Colonic mucosa (tissue), 4 donors: ENCODE results near the gene TSC22D1. TPM values are rescaled to one million over a fixed set of nuclear protein-coding genes. Genes with fewer than 3 reads are reported as not detected.
A peak's percentile ranks its signal among the peaks of the same experiment; 100 is the strongest.

ENCODE experiments used
- DNase-seq: peaks from one replicate; pipeline ENCODE4 v3.0.0-alpha.2; 2020
- H3K27ac ChIP-seq: fragments of 200-600 bp; one replicate; pipeline ENCODE4 v1.8.0; 2021
- H3K27me3 ChIP-seq: fragments of 200-600 bp; one replicate; pipeline ENCODE4 v1.8.0; 2021
- H3K36me3 ChIP-seq: fragments of 200-600 bp; one replicate; pipeline ENCODE4 v1.8.0; 2021
- H3K4me1 ChIP-seq: fragments of 200-600 bp; one replicate; pipeline ENCODE4 v1.8.0; 2021; ENCODE audit warnings: mild to moderate bottlenecking
- H3K4me3 ChIP-seq: fragments of 200-600 bp; one replicate; pipeline ENCODE4 v1.8.0; 2021
- H3K9ac ChIP-seq, 2 donors: one replicate each; pipeline ENCODE4 v1.7.0; 2013; ENCODE audit warnings: control low read depth in 2 of 2, low read depth in 2 of 2, low read length in 2 of 2
- H3K9me3 ChIP-seq: fragments of 200-600 bp; one replicate; pipeline ENCODE4 v1.8.0; 2021
- intact Hi-C: fragments of 100-400 bp; cut with DNase I; formaldehyde crosslinking; loops from one replicate; pipeline ENCODE4 v1.14.1; 2022
- total RNA-seq, 2 donors: library from RNA; stranded (reverse); fragmentation: NEBNext Ultra II Directional in 1 of 2; extraction: Animal tissue kit (Norgen Biotek cat#: 25700) in 1 of 2; gene quantifications; one replicate each; pipeline ENCODE4 v1.2.1, GENCODE V29; 2021
- TF ChIP-seq, protein P1 (sequence below): fragments of 200-600 bp; IDR thresholded peaks from one replicate; pipeline ENCODE4 v1.8.0; 2022; ENCODE audit warnings: antibody characterized with exemption, mild to moderate bottlenecking
- donor health status: healthy.
- donor health status: DM: no; HTN: no; CAD: no.
- donor health status: DM: no; HTN: no; CAD: no.

TSC22D1 gene
- total RNA-seq, 2 donors from 2014 or later: 137 to 231 TPM

DNA sequence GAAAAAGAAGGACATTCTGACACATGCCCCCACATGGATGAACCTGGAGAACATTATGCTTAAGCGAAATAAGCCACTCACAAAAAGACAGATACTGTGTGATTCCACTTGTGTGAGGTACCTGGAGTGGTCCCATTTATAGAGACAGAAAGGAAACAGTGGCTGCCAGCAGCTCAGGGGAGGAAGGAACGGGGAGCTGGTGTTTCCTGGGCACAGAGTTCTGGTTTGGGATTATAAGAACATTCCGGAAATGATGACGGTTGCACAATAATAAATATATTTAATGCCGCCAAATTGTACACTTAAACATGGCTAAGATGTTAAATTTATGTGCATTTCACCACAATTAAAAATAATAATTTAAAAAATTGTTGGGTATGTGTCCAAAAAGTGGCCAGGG lies 169.5 kb downstream of the TSC22D1 start:
- DNase-seq: no peak
- Histone ChIP-seq H3K9me3 (no peaks in the 10 kb centered on the region), H3K27ac (no peak overlapping the region), H3K36me3 (no peaks in the 10 kb centered on the region), H3K27me3 (no peaks in the 10 kb centered on the region), H3K4me1 (no peaks in the 10 kb centered on the region), H3K9ac (no peak overlapping the region), H3K4me3 (no peak overlapping the region)
- intact Hi-C loops: no loop called here
- TF ChIP-seq, protein P1, sequence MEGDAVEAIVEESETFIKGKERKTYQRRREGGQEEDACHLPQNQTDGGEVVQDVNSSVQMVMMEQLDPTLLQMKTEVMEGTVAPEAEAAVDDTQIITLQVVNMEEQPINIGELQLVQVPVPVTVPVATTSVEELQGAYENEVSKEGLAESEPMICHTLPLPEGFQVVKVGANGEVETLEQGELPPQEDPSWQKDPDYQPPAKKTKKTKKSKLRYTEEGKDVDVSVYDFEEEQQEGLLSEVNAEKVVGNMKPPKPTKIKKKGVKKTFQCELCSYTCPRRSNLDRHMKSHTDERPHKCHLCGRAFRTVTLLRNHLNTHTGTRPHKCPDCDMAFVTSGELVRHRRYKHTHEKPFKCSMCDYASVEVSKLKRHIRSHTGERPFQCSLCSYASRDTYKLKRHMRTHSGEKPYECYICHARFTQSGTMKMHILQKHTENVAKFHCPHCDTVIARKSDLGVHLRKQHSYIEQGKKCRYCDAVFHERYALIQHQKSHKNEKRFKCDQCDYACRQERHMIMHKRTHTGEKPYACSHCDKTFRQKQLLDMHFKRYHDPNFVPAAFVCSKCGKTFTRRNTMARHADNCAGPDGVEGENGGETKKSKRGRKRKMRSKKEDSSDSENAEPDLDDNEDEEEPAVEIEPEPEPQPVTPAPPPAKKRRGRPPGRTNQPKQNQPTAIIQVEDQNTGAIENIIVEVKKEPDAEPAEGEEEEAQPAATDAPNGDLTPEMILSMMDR: no peak

DNA sequence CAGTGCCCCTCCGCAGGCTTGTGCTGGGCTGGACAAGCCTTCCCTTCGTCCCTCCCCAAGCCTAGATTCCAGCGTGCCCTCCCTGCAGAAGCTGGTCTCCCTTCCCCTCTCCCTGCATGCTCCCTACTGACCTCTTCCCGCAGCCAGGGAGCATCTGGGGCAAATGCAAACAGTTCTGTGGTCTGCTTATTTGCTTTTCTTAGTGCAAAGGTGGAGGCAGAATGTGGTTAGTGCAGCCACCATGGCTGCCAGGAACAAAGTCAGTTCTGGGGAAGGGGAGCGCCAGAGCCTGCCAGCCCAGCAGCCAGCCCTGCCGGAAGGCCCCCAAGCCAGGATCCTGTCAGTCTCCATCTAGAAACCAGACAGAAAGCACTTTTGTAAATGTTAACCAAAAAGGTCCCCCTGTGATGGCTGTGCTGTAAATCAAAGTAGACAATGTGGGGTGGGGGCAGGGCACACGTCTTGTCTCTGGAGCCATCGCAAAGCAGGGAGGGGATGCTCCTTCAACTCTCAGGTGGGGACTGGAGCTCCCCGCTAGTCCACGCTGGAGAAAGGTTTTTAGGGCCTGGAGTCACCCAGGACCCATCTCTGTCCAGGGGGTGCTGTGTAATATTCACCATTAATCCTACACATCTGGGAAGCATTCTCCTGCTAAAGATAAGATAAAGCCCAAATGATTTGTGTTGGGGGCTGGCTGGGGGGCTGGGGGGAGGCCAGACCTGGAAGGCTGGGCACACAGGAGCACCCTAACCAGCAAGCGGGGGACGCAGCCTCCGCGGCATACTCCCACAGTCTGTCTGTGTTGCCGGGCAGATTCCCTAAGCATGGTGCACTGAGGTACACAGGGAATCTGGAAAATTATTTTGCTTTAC lies 171.6 kb downstream of the TSC22D1 start:
- Histone ChIP-seq H3K27me3 (no peaks in the 10 kb centered on the region), H3K4me1 (no peaks in the 10 kb centered on the region), H3K4me3 (peak overlapping the region; percentile 25), H3K36me3 (no peaks in the 10 kb centered on the region), H3K9me3 (no peaks in the 10 kb centered on the region), H3K27ac (peak overlapping the region; percentile 28), H3K9ac (peak overlapping the region; percentile 79 to 87)
- DNase-seq: peak; percentile 65
- TF ChIP-seq, protein P1: no peak
- intact Hi-C loops: no loop called here

DNA sequence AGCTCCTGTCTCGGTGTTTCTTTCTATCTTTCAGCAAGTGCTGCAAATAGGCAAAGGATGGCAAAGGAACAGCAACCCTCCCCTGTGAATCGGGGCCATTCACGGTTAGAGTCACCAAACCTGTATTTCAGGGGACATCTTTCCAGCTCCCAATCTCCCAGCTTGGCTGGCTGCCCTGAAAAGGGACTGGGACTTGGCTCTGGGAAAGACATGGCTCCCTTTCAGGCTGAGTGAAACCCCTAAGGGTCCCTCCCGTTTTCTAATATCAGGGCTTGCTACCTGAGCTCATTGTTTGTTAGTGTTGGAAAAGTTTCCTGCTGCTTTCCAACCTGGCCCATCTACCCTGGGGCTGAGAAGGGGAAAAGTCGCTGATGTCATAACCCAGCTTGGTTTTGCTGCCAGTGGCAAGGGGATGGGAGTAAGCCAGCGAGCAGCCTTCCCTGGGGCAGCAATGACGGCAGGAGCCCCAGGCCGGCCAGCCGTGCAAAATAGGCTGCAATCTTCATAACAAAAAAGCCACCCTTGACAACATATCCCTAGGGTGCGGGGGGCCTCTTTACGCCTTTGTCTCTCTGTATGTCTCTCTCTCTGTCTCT lies 172.6 kb downstream of the TSC22D1 start:
- H3K36me3 ChIP-seq: no peaks in the 10 kb centered on the region
- TF ChIP-seq, protein P1: no peak
- no peaks in the 10 kb centered on the region for H3K27me3 ChIP-seq
- no peak overlapping the region for H3K4me3 ChIP-seq
- no peaks in the 10 kb centered on the region for H3K9me3 ChIP-seq
- intact Hi-C loops: no loop called here
- DNase-seq: peak; percentile 69
- no peaks in the 10 kb centered on the region for H3K4me1 ChIP-seq
- peak overlapping the region; percentile 3 for H3K27ac ChIP-seq
- H3K9ac ChIP-seq: peak overlapping the region in 1 of 2 donors; percentile 87

DNA sequence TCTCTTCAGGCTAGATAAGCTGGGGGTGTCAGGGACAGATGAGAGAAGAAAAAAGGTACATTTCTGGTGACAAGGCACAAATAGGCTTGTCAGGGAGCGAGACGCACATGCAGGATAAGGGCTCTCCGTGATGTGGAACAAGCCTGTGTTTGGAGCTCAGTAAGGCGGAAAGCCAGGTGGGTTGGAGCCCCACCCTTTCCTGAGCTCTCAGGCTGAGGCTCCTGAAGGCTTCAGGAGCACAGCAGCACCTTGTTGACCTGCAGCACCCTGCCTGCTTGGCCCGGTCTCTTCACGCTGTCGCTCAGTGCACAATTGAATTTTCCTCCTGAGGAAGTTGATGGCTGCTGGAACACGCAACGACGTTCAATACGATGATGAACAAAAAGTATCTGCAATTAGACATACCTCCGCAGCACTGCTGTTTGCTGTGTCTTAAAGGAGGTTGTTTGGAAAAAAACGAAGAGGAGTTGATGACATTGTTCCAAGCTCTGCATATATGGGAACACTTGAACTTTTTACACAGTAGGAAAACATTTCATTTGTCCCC lies 173.2 kb downstream of the TSC22D1 start:
- intact Hi-C loops: no loop called here
- no peaks in the 10 kb centered on the region for H3K36me3 ChIP-seq
- H3K9me3 ChIP-seq: no peaks in the 10 kb centered on the region
- H3K27me3 ChIP-seq: no peaks in the 10 kb centered on the region
- TF ChIP-seq, protein P1: no peak
- peak overlapping the region; percentile 3 for H3K27ac ChIP-seq
- no peak for DNase-seq
- peak overlapping the region in 1 of 2 donors; percentile 87 for H3K9ac ChIP-seq
- no peaks in the 10 kb centered on the region for H3K4me1 ChIP-seq
- no peak overlapping the region for H3K4me3 ChIP-seq

DNA sequence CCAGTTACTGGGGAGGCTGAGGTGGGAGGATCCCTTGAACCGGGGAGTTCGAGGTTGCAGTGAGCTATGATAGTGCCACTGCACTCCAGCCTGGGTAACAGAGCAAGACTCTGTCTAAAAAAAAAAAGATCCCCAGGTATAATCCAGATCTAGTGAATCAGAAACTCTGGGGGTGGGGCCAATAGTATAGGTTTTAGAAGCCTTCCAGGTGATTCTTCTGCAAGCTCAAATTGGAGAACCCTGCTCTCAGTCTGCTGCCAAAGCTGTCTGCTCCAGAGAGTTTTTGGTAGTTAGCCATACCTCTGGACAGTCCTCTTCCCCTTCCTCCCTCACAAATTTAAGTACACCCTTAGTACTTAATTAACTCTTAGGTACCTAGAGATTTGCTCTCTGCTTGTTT lies 174.6 kb downstream of the TSC22D1 start:
- H3K36me3 ChIP-seq: no peaks in the 10 kb centered on the region
- no peaks in the 10 kb centered on the region for H3K9me3 ChIP-seq
- TF ChIP-seq, protein P1: no peak
- no peak overlapping the region for H3K9ac ChIP-seq
- no peak for DNase-seq
- no peaks in the 10 kb centered on the region for H3K27me3 ChIP-seq
- H3K4me1 ChIP-seq: no peaks in the 10 kb centered on the region
- intact Hi-C loops: no loop called here
- no peak overlapping the region for H3K4me3 ChIP-seq
- H3K27ac ChIP-seq: no peak overlapping the region
